Measurements from ENCODE around the gene SEMA3C.
A peak's percentile ranks its signal among the peaks of the same experiment; 100 is the strongest.

The SEMA3C gene

GRCh38 chr7:80918909-80919721 is at the start of gene SEMA3C:
Gene SEMA3C (minus strand): TSS chr7:80919051. CDS start chr7:80916781, 2,270 bp downstream.
- Histone ChIP-seq H3K9me3 (ENCODE audit: control insufficient read depth, insufficient read depth, low read depth, low read length) (no peaks in the 10 kb centered on the region), H3K4me1 (ENCODE audit: control insufficient read depth, insufficient read depth, low read length) (peaks cover 29% of the 10 kb centered on the region), H3K36me3 (ENCODE audit: control insufficient read depth in 2 of 2, insufficient read depth in 1 of 2, low read length in 2 of 2) (peaks cover 0 to 4% of the 10 kb centered on the region in 2 experiments; a peak in 1 of 3 replicates), H3K4me3 (ENCODE audit: low read depth, low read length) (peak within 1 kb of the TSS; percentile 58), H3K27ac (ENCODE audit: extremely low read depth, low read depth, low read length) (peak within 1 kb of the TSS; percentile 92)
- ChIA-PET POLR2A (interaction anchor here (0.7 to 1.5 kb wide), 15 partner anchors 9 to 538 kb away, joined by 3 to 9 read pairs (median 4); no protein-coding TSS in a partner anchor), CTCF (interaction anchor here (0.6 to 2.8 kb wide), 9 partner anchors 9 to 1860 kb away, joined by 3 to 7 read pairs (median 4); no protein-coding TSS in a partner anchor)
- TF ChIP-seq ZNF776 (tag by site-specific recombination; IDR thresholded peaks at IDR 0.05; ENCODE audit: borderline replicate concordance), result no peak
- no peak for TF ChIP-seq INSM2 (tag by site-specific recombination; IDR thresholded peaks at IDR 0.05)
- TF ChIP-seq ZBTB49 (tag by site-specific recombination; IDR thresholded peaks at IDR 0.05; ENCODE audit: low read depth), result no peak
- no peak for TF ChIP-seq TCF7L2 (IDR thresholded peaks at IDR 0.05; ENCODE audit: borderline replicate concordance, low read depth, low read length)
- TF ChIP-seq ZNF423 (tag by site-specific recombination; IDR thresholded peaks at IDR 0.05), result no peak
- TF ChIP-seq TRIM28 (IDR thresholded peaks at IDR 0.05; ENCODE audit: borderline replicate concordance, low read length), result no peak
- no peak for TF ChIP-seq BCL11A (tag by site-specific recombination; IDR thresholded peaks at IDR 0.05; ENCODE audit: low read depth)
- no peak for TF ChIP-seq ZNF664 (tag by site-specific recombination; IDR thresholded peaks at IDR 0.05)
- no peak for TF ChIP-seq ZFP3 (tag by site-specific recombination; IDR thresholded peaks at IDR 0.05; ENCODE audit: low read depth)
- no peak for TF ChIP-seq ZBTB7A (tag by site-specific recombination; IDR thresholded peaks at IDR 0.05; ENCODE audit: low read depth)
- no peak for TF ChIP-seq HOXD13 (CRISPR knock-in tag; IDR thresholded peaks at IDR 0.05; ENCODE audit: borderline replicate concordance)
- 0 out of 2 replicates have a peak, but pooled peaks have one; percentile 8 for TF ChIP-seq SP7 (tag by site-specific recombination; IDR thresholded peaks at IDR 0.05)
- no peak for TF ChIP-seq ZFP41 (tag by site-specific recombination; IDR thresholded peaks at IDR 0.05; ENCODE audit: borderline replicate concordance)
- peak; percentile 54; the same call in 1 of the 2 replicates for TF ChIP-seq ZNF391 (tag by site-specific recombination; IDR thresholded peaks at IDR 0.05; ENCODE audit: borderline replicate concordance, low read depth)
- 0 out of 2 replicates have a peak, but pooled peaks have one; percentile 42 for TF ChIP-seq ZBTB20 (tag by site-specific recombination; IDR thresholded peaks at IDR 0.05)
- TF ChIP-seq ZNF629 (tag by site-specific recombination; IDR thresholded peaks at IDR 0.05), result peak; percentile 20; the same call in 1 of the 2 replicates
- TF ChIP-seq ZNF549 (tag by site-specific recombination; IDR thresholded peaks at IDR 0.05), result no peak
- TF ChIP-seq KLF7 (tag by site-specific recombination; IDR thresholded peaks at IDR 0.05; ENCODE audit: borderline replicate concordance), result 0 out of 2 replicates have a peak, but pooled peaks have one; percentile 38
- TF ChIP-seq ZNF416 (tag by site-specific recombination; IDR thresholded peaks at IDR 0.05), result no peak
- TF ChIP-seq GLIS2 (tag by site-specific recombination; IDR thresholded peaks at IDR 0.05), result no peak
- TF ChIP-seq ZBTB11 (tag by site-specific recombination; conservative IDR thresholded peaks at IDR 0.05; ENCODE audit: low read depth), result 0 out of 2 replicates have a peak, but pooled peaks have one; percentile 8
- no peak for TF ChIP-seq ZNF580 (tag by site-specific recombination; IDR thresholded peaks at IDR 0.05)
- TF ChIP-seq ZNF561 (tag by site-specific recombination; IDR thresholded peaks at IDR 0.05; ENCODE audit: borderline replicate concordance), result peak; percentile 22; the same call in 1 of the 2 replicates
- TF ChIP-seq ZBTB17 (tag by site-specific recombination; IDR thresholded peaks at IDR 0.05), result peak; percentile 71
- peak; percentile 71 for TF ChIP-seq ZBTB26 (tag by site-specific recombination; optimal IDR thresholded peaks at IDR 0.05)
- TF ChIP-seq ZNF660 (tag by site-specific recombination; IDR thresholded peaks at IDR 0.05), result peak; percentile 69; the same call in 1 of the 2 replicates
- TF ChIP-seq ZNF426 (tag by site-specific recombination; IDR thresholded peaks at IDR 0.05), result no peak
- TF ChIP-seq ZNF350 (tag by site-specific recombination; IDR thresholded peaks at IDR 0.05), result no peak
